ENCODE results near the gene HDAC5.
A peak's percentile ranks its signal among the peaks of the same experiment; 100 is the strongest.

Gene HDAC5

GRCh38 chr17:44084921-44085320 is 38.5 kb downstream of the HDAC5 start:
- FAIRE-seq = no peak

- no peak for FAIRE-seq
Observed at GRCh38 chr17:44084131-44084538, 39.3 kb downstream of the HDAC5 start.

- FAIRE-seq = no peak
Observed at GRCh38 chr17:44083250-44083849, 40.1 kb downstream of the HDAC5 start.

- FAIRE-seq = no peak
Observed at GRCh38 chr17:44082256-44082927, 41.0 kb downstream of the HDAC5 start.

GRCh38 chr17:44081681-44082080 is 41.8 kb downstream of the HDAC5 start:
- FAIRE-seq = no peak

- FAIRE-seq = no peak
Observed at GRCh38 chr17:44079877-44080821, 43.3 kb downstream of the HDAC5 start.

GRCh38 chr17:44078412-44078811 is 45.0 kb downstream of the HDAC5 start:
- no peak for FAIRE-seq

GRCh38 chr17:44077595-44077909 is 45.9 kb downstream of the HDAC5 start:
- FAIRE-seq = no peak

GRCh38 chr17:44076716-44077594 is 46.5 kb downstream of the HDAC5 start:
- FAIRE-seq = no peak

- FAIRE-seq = no peak
Observed at GRCh38 chr17:44075598-44076293, 47.7 kb downstream of the HDAC5 start.

- FAIRE-seq = no peak
Observed at GRCh38 chr17:44074911-44075285, 48.5 kb downstream of the HDAC5 start.

- no peak for FAIRE-seq
Observed at GRCh38 chr17:44074231-44074910, 49.1 kb downstream of the HDAC5 start.

- FAIRE-seq = no peak
Observed at GRCh38 chr17:44071772-44072171, 51.7 kb downstream of the HDAC5 start.

- FAIRE-seq = no peak
Observed at GRCh38 chr17:44071198-44071520, 52.3 kb downstream of the HDAC5 start.

GRCh38 chr17:44070455-44071197 is 52.8 kb downstream of the HDAC5 start, which contains the start of gene G6PC3:
G6PC3 (plus strand) TSS chr17:44070735; CDS start chr17:44070966, 231 bp downstream.
- peak; percentile 3 for FAIRE-seq

GRCh38 chr17:44069974-44070454 is 53.4 kb downstream of the HDAC5 start:
- no peak for FAIRE-seq

GRCh38 chr17:44067545-44067940 is 55.9 kb downstream of the HDAC5 start:
- no peak for FAIRE-seq

GRCh38 chr17:44066204-44066930 is 57.1 kb downstream of the HDAC5 start, which contains the start of gene LSM12:
LSM12 (minus strand) TSS chr17:44066671; CDS start chr17:44066587, 84 bp downstream.
- no peak for FAIRE-seq

GRCh38 chr17:44065668-44066203 is 57.7 kb downstream of the HDAC5 start:
- FAIRE-seq = no peak
